GM12878 (cell line): ENCODE measurements around the gene CCDC170. TPM values are rescaled to one million over a fixed set of nuclear protein-coding genes. Genes with fewer than 3 reads are reported as not detected.

Experiments
- IKZF1 ChIP-seq: fragments of 450-650 bp; conservative IDR thresholded peaks from 2 replicates; pipeline ENCODE4 v1.6.1; 2017; ENCODE audit warnings: antibody characterized with exemption, mild to moderate bottlenecking
- NKRF ChIP-seq: fragments of 450-650 bp; conservative IDR thresholded peaks from 2 replicates; pipeline ENCODE4 v1.6.1; 2017; ENCODE audit warnings: mild to moderate bottlenecking, moderate library complexity
- RCOR1 ChIP-seq: conservative IDR thresholded peaks from 2 replicates; pipeline ENCODE4 v1.6.1; 2012; ENCODE audit warnings: low read depth, low read length, improper control_type of control experiment
- SUZ12 ChIP-seq: fragments of 200-600 bp; sonication (generic); IDR thresholded peaks from one replicate; pipeline ENCODE4 v1.6.1; 2018; ENCODE audit warnings: antibody characterized with exemption, mild to moderate bottlenecking; ENCODE audit not compliant: unreplicated experiment
- TBL1XR1 ChIP-seq: IDR thresholded peaks from 2 replicates; pipeline ENCODE4 v1.6.1; 2012; ENCODE audit warnings: low read depth, low read length, improper control_type of control experiment
- polyA plus RNA-seq, 11 experiments: library from polyadenylated mRNA; depleted of rRNA in 4 of 11; unstranded in 6 of 11; stranded (reverse) in 5 of 11; fragments of >200 nt; fragmentation: Nextera tagmentation in 4 of 11; fragmentation: Illumina TruSeq in 1 of 11; extraction: Ambion mirVana in 4 of 11; extraction: Trizol in 1 of 11; gene quantifications; 1 replicate in 1 of 11; 2 replicates in 10 of 11; pipeline versions ENCODE4 v1.2.1 to v1.2.3, GENCODE V29; 2011 to 2016; ENCODE audit warnings: inconsistent platforms in 2 of 11, missing spikeins in 2 of 11, low read depth in 1 of 11
- total RNA-seq, 4 experiments: library from RNA; depleted of rRNA in 3 of 4; stranded (reverse); fragments of >200 nt in 3 of 4; fragmentation: Illumina TruSeq in 1 of 4; extraction: Trizol in 1 of 4; gene quantifications; 2 replicates each; pipeline versions ENCODE4 v1.2.1 to v1.2.3, GENCODE V29; 2013 to 2021
- TF ChIP-seq, protein P1 (sequence below): fragments of 450-650 bp; formaldehyde crosslinking; IDR thresholded peaks from 2 replicates; pipeline ENCODE4 v1.5.0; 2022; ENCODE audit warnings: mild to moderate bottlenecking, missing genetic modification characterization
- TF ChIP-seq, protein P2 (sequence below): IDR thresholded peaks from 2 replicates; pipeline ENCODE4 v1.6.1; 2012; ENCODE audit warnings: low read depth, low read length, improper control_type of control experiment

Gene CCDC170
- total and polyA plus RNA-seq, 10 of the 15 experiments (the other 5 are each of a cell fraction or from before 2014, with no cell fraction given) = not detected

GRCh38 chr6:151553416-151554165 lies 59.8 kb downstream of the CCDC170 start (continued):
- TF ChIP-seq, protein P1, sequence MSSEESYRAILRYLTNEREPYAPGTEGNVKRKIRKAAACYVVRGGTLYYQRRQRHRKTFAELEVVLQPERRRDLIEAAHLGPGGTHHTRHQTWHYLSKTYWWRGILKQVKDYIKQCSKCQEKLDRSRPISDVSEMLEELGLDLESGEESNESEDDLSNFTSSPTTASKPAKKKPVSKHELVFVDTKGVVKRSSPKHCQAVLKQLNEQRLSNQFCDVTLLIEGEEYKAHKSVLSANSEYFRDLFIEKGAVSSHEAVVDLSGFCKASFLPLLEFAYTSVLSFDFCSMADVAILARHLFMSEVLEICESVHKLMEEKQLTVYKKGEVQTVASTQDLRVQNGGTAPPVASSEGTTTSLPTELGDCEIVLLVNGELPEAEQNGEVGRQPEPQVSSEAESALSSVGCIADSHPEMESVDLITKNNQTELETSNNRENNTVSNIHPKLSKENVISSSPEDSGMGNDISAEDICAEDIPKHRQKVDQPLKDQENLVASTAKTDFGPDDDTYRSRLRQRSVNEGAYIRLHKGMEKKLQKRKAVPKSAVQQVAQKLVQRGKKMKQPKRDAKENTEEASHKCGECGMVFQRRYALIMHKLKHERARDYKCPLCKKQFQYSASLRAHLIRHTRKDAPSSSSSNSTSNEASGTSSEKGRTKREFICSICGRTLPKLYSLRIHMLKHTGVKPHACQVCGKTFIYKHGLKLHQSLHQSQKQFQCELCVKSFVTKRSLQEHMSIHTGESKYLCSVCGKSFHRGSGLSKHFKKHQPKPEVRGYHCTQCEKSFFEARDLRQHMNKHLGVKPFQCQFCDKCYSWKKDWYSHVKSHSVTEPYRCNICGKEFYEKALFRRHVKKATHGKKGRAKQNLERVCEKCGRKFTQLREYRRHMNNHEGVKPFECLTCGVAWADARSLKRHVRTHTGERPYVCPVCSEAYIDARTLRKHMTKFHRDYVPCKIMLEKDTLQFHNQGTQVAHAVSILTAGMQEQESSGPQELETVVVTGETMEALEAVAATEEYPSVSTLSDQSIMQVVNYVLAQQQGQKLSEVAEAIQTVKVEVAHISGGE = no peak
- no peak for TF ChIP-seq NKRF
- TF ChIP-seq, protein P2, sequence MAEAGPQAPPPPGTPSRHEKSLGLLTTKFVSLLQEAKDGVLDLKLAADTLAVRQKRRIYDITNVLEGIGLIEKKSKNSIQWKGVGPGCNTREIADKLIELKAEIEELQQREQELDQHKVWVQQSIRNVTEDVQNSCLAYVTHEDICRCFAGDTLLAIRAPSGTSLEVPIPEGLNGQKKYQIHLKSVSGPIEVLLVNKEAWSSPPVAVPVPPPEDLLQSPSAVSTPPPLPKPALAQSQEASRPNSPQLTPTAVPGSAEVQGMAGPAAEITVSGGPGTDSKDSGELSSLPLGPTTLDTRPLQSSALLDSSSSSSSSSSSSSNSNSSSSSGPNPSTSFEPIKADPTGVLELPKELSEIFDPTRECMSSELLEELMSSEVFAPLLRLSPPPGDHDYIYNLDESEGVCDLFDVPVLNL = no peak
- TF ChIP-seq TBL1XR1 = no peak
- no peak for TF ChIP-seq SUZ12
- TF ChIP-seq IKZF1 = no peak
- TF ChIP-seq RCOR1 = no peak
